ENCODE measurements around the gene OR6K2.
"Not testable (repeated sequence)": the region's sequence is repeated elsewhere in the genome, so short reads cannot be mapped to it uniquely, and the experiment has no call there.

OR6K2 gene

DNA sequence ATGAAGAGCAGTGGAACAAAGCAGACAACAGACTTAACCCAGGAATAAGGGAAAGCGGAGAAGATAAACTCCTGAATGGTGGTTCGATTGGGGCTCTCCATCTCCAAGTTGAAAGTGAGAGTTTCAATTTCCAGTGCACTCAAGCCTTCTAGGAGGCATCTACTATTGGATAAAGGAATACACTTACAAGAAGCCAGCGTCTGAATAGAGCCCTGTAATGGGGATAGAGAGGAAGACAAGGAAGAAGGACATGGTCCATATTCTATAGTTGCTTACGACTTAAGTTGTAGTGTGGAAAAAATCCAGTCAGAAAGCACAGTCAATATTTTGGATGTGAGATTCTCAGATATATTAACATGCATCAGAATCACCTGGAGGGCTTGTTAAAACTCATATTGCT lies at the start of gene OR6K2:
OR6K2 (minus strand) TSS at position 101 of the 400 bp plus-strand sequence; CDS start at position 101, 0 bp downstream.
- DNase-seq, result no peak

GRCh38 chr1:158735848-158736247 lies 35.4 kb upstream of the OR6K2 start:
- DNase-seq, result no peak

DNA sequence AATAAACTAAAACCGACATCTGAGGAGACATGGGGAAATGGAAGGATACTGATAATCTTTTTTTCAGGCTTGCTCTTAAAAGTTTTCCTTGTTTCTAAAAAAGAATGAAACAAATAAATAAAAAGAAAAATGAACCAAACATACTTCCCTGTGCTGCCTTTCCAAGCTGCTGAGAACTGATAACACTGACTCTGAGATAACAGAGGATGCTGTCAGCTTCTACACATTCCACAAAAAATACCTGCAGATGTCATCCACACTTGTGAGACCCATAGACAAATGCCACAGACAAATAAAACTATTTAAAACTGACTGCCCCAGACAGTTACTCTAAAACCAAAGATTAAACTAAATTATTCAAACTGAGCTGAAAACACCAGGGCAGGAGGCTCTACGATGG lies 32.1 kb upstream of the OR6K2 start:
- no peak for DNase-seq

- no peak for DNase-seq
Observed at GRCh38 chr1:158731707-158732106, 31.3 kb upstream of the OR6K2 start.

DNA sequence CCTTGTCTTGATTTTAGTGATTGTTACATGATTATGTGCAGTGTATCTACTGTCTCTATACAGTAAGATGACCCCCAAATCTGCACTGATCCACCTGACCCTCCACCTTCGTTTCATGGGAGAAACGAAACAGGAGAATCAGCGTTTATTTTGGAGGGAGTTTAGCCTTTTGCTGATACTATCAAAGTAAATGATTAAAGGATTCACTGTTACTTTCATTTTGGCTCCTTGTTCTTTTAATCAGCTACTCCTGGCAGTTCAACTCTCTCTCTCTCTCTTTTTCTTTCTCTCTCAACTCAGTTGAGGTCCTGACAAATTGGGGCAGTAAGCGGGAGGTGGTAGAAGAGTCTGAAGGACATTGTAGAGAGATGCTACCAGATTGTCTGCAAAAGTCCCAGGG lies 30.0 kb upstream of the OR6K2 start:
- DNase-seq, result no peak

- DNase-seq, result no peak
Observed at GRCh38 chr1:158728510-158729225, 28.2 kb upstream of the OR6K2 start.

DNA sequence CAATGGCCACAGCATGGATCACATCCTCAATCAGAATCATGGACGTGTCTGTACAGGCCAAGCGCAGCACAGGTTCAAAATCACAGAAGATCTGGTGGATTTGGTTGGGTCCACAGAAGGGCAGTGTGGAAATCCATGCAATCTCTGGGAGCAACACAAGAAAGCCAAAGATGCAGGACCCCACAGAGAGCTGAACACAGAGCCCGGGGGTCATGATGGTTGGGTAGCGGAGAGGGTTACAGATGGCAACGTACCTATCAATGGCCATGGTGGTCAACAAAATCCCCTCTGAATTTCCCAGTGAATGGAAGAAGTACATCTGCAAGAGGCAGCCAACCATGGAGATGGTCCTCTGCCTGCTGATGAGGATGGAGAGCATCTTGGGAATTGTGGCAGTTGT lies 24.0 kb upstream of the OR6K2 start:
- no peak for DNase-seq

DNA sequence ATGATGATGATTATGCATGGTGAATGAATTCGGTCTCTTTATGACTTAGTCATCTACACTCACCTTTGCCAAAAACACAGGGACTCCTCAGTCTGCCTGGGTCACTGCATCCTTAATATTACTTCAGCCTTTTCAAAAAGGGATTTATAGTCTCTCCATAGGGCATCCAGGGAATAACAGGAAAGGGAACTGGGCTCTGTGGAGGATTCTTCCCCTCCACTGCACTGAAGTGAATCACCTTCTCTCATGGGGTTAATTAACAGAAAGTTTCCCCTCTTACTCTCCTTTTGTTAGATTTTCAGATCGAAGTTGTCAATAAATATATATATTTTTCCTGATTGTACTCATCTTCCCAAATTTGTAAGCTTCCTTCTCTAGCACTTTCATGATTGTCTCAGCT lies 20.2 kb upstream of the OR6K2 start, which contains the start of gene OR6K3:
OR6K3 (minus strand) TSS at position 101 of the 400 bp plus-strand sequence. CDS start 2,605 bp downstream, outside the sequence.
- no peak for DNase-seq

GRCh38 chr1:158719664-158720063 lies 19.2 kb upstream of the OR6K2 start:
- no peak for DNase-seq

GRCh38 chr1:158717344-158717743 lies 16.9 kb upstream of the OR6K2 start:
- DNase-seq, result no peak

- no peak for DNase-seq
Observed at GRCh38 chr1:158716335-158716734, 15.9 kb upstream of the OR6K2 start.

DNA sequence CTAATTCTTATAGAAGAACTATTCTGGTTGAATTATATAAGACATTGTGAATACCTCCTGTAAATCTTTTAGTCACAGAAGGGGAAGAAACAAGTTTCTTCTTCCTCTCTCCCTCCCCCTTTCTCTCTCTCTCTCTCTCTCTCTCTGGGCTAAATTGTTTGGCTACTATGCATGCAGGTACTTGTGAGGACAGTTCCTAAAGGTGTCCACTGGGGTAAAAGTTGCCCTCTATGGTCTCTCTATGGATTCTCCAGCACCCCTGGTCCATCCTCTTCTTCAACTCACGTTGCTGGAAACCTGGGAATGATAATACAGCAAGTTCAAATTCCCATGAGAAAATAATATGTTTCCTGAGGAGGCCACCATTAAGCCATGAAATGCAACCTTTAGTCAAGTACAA lies 14.3 kb upstream of the OR6K2 start:
- DNase-seq, result no peak

- no peak for DNase-seq
Observed at GRCh38 chr1:158711098-158711497, 10.6 kb upstream of the OR6K2 start.

GRCh38 chr1:158706096-158706495 lies 5.6 kb upstream of the OR6K2 start:
- no peak for DNase-seq

- DNase-seq, result no peak
Observed at GRCh38 chr1:158694596-158694995, 5.9 kb downstream of the OR6K2 start.

- DNase-seq, result no peak
Observed at GRCh38 chr1:158692356-158692755, 8.1 kb downstream of the OR6K2 start.

DNA sequence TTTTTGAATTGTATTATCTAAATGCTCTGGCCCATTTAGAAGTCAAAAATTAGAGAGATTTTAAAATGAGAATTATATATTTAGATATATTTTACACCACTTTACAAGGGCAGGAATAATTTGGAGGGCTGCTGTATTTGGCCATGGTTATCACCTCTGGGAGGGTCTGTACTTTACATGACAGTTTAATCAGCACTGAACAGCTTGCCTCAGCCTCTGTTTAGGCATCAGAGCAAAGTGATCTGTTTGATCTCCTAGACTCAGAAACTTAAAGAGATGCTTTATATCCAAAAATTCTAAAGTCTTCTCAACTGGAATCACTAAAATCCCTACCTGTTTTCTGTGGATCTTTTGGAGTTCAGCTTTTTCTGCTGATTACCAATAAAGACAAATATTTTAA lies 8.5 kb downstream of the OR6K2 start:
- DNase-seq, result no peak

GRCh38 chr1:158691149-158691548 lies 9.3 kb downstream of the OR6K2 start:
- not testable (repeated sequence) for DNase-seq

GRCh38 chr1:158689875-158690274 lies 10.6 kb downstream of the OR6K2 start:
- DNase-seq, result no peak

GRCh38 chr1:158689110-158689509 lies 11.3 kb downstream of the OR6K2 start:
- DNase-seq, result no peak

GRCh38 chr1:158688343-158688742 lies 12.1 kb downstream of the OR6K2 start:
- DNase-seq, result not testable (repeated sequence)

DNA sequence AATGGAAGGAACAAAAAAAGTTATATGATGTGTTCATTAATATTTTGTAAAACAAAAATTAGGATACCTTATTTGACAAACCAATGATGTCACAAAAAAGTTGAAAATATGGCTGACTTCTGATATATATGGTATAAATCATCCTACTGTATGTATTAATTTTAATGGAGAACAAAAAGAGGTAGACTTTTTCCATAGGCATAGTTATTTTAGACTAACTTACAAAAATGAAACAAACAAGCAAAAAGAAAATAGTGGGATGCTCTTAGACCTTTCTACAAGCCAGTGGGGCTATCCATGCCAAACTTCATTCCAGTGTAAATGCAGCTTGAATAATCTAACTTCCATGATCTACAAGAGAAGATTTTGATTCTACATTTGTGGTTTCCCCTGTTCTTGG lies 13.4 kb downstream of the OR6K2 start:
- no peak for DNase-seq

DNA sequence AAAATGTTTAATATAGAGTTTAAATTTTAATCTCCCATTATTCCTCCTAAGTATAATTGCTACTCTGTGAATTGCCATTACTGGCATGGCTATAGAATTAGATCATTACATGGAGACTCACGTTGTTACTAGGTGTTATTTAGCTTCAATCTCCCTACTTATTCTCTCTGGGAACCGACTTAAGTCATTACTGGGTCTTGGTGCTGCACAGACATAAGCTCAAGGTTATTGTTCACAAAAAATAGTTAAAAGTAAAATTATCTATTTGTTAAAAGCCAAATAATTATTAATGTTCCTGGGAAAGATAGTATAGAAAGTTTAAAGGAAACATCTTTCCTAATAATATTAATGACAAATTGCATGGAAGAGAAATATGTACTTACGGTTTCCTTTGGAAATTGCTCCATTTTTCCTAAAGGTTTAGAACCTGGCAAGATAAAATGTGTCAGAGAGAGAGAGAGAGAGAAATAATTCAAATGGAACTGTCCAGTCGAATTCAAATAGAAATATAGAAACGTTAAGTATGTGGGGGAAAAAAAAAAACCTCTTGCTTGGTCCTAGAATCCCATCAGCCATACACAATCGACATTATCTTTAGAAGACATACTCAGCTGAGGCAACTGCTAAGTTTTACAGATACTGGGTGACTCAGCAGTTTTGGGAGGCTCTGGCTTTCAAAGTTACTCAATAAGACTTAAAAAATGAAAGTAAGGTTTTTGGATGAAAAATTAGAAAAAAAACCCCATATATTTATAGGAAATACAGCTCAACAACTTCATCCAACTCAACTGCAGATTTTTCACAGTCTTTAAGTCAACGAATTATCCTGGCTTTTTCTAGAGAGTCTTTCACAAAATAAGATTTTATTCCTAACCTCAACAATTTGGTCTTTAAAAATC lies 14.1 kb downstream of the OR6K2 start, which contains the start of gene SPTA1:
SPTA1 (minus strand) TSS at position 605 of the 899 bp plus-strand sequence; CDS start at position 407, 198 bp downstream.
- no peak for DNase-seq

GRCh38 chr1:158685085-158685484 lies 15.4 kb downstream of the OR6K2 start:
- no peak for DNase-seq

Data from activated CD8-positive, alpha-beta memory T cell treated with anti-CD3 and anti-CD28 coated beads, Interleukin-2, amount 50 U/mL, for 48 hours (primary cell).